ENCODE measurements around the gene ECM2.

Gene ECM2

DNA sequence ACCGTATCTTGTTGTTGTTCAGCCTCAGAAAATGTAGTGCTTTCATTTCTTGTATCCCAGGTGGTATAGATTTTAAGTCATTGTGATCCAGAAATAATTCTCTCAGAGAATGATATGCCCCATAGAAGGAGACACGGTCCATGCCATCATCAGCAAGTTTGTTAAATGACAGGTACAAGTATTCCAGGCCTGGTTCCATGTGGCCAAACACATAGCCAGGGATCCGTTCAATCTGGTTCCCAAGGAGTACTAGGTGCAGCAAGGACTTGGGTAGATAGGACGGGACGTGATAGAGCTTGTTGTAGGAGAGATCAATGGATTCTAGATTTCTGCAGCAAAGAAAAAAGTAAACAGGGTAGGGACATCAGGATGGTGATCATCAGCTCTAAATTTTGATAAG lies 35.1 kb downstream of the ECM2 start:
- no peak for DNase-seq (ENCODE audit: low read depth in 3 of 3)

- DNase-seq (ENCODE audit: low read depth in 3 of 3): no peak
Measured at GRCh38 chr9:92499701-92500100, 36.1 kb downstream of the ECM2 start.

- DNase-seq (ENCODE audit: low read depth in 3 of 3): no peak
Measured at GRCh38 chr9:92496396-92497176, 39.2 kb downstream of the ECM2 start.

- DNase-seq (ENCODE audit: low read depth in 3 of 3): no peak
Measured at GRCh38 chr9:92494856-92495255, 40.9 kb downstream of the ECM2 start.

DNA sequence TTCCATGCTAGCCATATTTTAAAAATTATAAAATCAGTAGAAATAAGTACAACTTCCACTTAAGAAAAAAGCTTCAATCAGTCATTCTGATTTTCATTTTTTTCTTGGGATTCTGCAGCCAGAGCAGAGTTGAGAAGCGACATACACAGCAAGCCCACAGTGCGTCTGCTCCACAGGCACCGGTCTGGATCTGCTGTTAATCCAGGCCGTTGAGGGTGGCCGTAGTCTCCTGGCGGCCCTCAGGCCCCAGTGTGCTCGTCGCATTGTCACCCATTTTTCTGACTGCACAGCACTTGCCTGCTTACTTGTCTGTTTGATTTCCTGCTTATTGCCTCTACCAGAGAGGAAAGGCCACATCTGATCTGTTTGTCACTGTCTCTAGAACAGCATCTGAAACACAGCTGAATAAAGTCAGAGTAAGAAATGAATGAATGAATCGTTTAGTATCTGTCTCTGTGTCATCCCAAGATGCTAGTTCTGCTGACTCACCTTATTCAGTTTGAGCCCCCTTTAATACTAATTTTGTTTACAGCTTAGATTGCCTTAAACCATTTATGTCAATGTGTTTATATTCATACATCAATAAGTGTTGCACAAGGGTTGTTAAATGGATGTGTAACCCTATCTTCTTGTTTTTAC lies 41.9 kb downstream of the ECM2 start:
- no peak for DNase-seq (ENCODE audit: low read depth in 3 of 3)

- no peak for DNase-seq (ENCODE audit: low read depth in 3 of 3)
Measured at GRCh38 chr9:92492781-92493401, 42.9 kb downstream of the ECM2 start.

DNA sequence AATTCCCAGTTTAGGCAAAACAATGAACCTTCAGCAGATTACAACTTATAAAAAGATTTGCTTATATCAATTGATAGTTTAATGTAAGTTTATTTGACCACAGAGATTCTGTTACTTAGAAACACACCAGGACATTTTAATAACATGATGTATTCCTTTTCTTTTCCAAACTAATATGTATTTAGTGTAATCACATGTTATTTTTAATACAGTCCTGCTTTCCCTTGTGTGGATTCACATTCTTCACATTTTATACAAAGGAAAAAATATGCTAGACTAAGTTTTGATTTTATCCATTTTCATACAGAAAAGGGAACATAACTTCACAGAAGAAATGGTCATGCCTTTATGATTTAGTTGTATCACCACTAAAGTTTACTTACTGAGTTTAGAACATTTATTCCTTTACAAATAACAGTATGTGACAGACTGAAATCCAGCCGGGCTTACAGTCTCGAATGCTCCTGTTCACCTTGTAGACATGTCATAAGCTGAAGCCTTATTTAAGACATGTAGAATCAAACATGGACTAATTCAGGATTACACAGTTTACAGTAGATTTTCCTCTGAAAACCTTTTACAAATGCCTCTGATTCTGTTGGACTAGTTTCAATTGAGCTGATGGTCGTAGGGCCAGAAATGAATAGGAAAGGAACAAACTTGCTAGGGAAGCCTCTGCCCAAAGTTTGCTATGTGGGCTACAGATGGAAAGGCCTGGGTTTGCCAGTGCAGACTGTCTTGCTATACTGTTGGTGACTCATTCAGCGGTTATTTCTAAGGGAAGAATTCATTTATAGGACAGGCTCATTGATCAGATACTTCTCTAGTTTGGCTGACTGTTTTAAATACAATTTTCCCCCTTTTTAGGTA lies 46.9 kb downstream of the ECM2 start:
- DNase-seq (ENCODE audit: low read depth in 3 of 3): no peak

DNA sequence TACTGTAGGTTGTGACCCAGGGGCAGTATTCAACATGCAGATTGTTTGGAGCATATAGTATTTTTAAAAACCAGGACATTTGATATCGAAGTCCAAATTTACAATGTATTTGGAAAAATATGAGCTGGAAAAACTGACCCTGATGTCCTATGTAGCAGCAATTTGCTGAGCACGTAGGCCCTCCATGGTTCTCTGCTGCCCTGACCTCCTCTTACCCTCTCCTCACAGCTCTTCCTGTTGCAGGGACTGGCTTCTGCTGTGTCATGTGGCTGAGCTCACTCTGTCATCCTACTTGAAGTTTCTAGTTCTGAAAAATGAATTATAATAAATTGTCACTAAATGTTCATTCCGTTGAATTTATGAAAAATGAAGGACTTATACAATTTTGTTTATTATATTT lies 49.4 kb downstream of the ECM2 start:
- no peak for DNase-seq (ENCODE audit: low read depth in 3 of 3)

- no peak for DNase-seq (ENCODE audit: low read depth in 3 of 3)
Measured at GRCh38 chr9:92484563-92484962, 51.2 kb downstream of the ECM2 start.

DNA sequence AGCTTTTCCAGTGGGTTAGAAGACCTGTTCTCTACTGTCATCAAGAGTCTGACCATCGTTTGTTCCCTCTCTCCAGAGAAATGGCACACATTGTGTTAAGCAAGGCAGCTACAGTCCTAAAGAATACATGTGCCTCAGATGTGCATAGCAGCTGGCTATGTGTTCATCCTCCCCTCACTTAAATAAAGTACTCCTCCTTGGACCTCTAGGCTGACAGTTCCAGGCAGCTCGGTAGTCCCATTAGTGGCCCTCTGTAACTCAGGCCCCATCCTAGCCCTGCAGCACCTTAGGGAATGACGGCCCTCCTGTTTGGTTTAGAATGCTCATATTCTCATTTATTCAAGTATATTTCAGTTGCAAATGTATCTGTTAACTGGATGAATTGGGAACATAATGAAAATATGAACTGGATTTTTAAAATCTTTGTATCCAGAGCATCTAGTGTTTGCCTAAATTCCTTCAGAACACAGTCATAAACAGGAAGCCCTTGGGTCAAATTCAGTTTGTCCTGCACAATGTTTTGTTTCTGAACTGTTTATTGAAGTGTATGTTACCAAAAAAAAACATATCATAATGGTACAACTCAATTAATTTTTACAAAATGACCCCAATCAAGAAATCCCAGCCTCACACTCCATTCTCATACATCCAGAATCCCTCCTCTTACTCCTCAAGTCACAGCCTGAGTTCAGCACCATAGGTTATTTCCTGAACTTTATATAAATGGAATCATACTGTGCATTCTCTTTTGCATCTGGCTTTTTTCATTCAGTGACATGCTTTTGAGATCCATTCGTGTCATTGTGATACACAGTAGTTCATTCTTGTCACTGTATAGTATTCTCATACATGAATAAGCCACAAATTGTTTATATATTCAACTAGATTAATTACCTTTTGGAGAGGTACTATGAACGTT lies 51.9 kb downstream of the ECM2 start:
- no peak for DNase-seq (ENCODE audit: low read depth in 3 of 3)

- no peak for DNase-seq (ENCODE audit: low read depth in 3 of 3)
Measured at GRCh38 chr9:92482805-92483204, 53.0 kb downstream of the ECM2 start.

GRCh38 chr9:92482329-92482728 lies 53.5 kb downstream of the ECM2 start, which contains the start of gene ASPN:
Gene ASPN, minus strand, starts transcription at chr9:92482506.
- no peak for DNase-seq (ENCODE audit: low read depth in 3 of 3)

- DNase-seq (ENCODE audit: low read depth in 3 of 3): no peak
Measured at GRCh38 chr9:92480986-92481633, 54.7 kb downstream of the ECM2 start.

- DNase-seq (ENCODE audit: low read depth in 3 of 3): no peak
Measured at GRCh38 chr9:92480291-92480771, 55.5 kb downstream of the ECM2 start.

- DNase-seq (ENCODE audit: low read depth in 3 of 3): no peak
Measured at GRCh38 chr9:92479346-92479745, 56.4 kb downstream of the ECM2 start.

GRCh38 chr9:92478783-92479182 lies 57.0 kb downstream of the ECM2 start:
- no peak for DNase-seq (ENCODE audit: low read depth in 3 of 3)

DNA sequence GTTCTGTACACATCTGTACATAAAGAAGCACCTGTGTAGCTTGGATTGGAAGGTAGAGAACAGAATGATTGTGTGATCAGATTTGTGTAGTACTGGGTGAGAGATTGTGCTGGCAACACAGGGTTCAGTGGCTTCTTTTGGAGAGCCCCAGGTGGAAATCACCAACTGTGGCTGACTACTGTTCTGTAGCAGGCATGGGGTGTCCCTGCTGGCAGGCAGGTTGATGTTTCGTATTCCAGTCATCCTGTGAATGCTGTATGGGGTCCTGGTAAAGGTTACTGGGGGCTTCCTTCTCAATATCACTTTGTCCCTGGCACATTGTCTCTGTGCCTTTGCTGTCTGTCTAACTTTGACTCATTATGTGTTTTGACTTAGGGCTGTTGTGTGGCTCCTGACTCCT lies 58.8 kb downstream of the ECM2 start:
- no peak for DNase-seq (ENCODE audit: low read depth in 3 of 3)

- no peak for DNase-seq (ENCODE audit: low read depth in 3 of 3)
Measured at GRCh38 chr9:92474587-92474986, 61.2 kb downstream of the ECM2 start.

DNA sequence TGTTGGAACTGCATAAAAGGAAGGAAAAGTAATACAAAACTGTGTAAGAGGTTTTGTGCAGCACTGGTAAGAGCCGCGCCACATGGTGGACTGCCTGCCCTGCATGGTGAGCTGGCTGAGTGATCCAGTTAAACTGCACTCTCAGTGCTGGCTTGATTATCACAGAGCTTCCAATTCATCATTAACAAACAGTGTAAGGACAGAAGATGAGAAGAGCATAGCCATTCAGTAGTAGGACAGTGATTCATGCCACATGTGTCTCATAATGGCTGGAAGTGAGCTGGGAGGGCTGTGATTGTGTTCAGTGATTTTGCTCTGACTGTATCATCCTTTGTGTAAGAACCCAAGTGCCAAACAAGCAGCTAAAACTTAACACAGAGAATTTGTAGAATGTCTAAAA lies 67.6 kb downstream of the ECM2 start:
- DNase-seq (ENCODE audit: low read depth in 3 of 3): no peak

DNA sequence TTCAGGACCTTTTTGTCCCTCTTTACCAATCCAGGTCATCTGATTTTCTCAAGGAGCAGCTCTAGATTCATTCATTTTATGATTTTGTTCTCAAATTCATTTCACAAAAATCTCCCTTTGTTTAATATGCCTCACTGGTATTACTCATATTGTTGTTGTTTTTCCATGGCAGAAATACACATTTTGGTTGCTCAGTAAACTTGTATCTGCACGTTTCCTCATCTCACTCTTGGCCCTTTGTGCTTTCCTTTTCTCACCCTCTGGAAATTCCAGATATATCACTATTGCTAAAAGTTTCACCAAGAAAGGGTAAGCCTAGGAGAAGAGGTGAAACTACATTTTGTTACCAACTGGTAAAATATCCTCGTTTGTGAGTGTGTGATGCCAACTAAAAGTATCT lies 68.3 kb downstream of the ECM2 start:
- DNase-seq (ENCODE audit: low read depth in 3 of 3): no peak
